GM12891 (cell line): ENCODE data around the gene CCDC12.

Source experiments
- POLR2A ChIP-seq: IDR thresholded peaks from 2 replicates; pipeline ENCODE4 v1.6.1; 2011; ENCODE audit warnings: low read depth, low read length, control low read depth
- POLR2AphosphoS5 ChIP-seq: IDR thresholded peaks from 2 replicates; pipeline ENCODE4 v1.6.1; 2011; ENCODE audit warnings: low read depth, low read length, control low read depth
- POU2F2 ChIP-seq: IDR thresholded peaks from 2 replicates; pipeline ENCODE4 v1.6.1; 2011; ENCODE audit warnings: low read depth, mild to moderate bottlenecking, control low read depth, low read length, moderate library complexity
- SPI1 ChIP-seq: IDR thresholded peaks from 2 replicates; pipeline ENCODE4 v1.6.1; 2011; ENCODE audit warnings: low read depth, low read length, control low read depth
- TAF1 ChIP-seq: IDR thresholded peaks from 2 replicates; pipeline ENCODE4 v1.6.1; 2011; ENCODE audit warnings: low read depth, low read length, control low read depth

GRCh38 chr3:46932455-46933225 lies 43.9 kb downstream of the CCDC12 start:
- TF ChIP-seq TAF1 (no peak), SPI1 (no peak), POLR2A (no peak), POLR2AphosphoS5 (no peak), POU2F2 (no peak)
